ENCODE measurements around the gene THAP12. TPM values are rescaled to one million over a fixed set of nuclear protein-coding genes. Genes with fewer than 3 reads are reported as not detected.

Gene THAP12
- total RNA-seq, 6 experiments from 2014 or later: 11.5 to 15.8 (median 12.5) TPM

- no peaks in the 10 kb centered on the region for H3K9me3 ChIP-seq
- ATAC-seq: no peak
- WGBS (ENCODE audit: insufficient coverage, low coverage, low lambda C conversion rate, missing lambda C conversion rate): 71% methylated on average over 1 of the region's 1 CpG
Observed at GRCh38 chr11:76355172-76355571, 25.8 kb downstream of the THAP12 start.

GRCh38 chr11:76348348-76348747 is 32.6 kb downstream of the THAP12 start:
- 93% methylated on average over 3 of the region's 3 CpGs for WGBS (ENCODE audit: insufficient coverage, low coverage, low lambda C conversion rate, missing lambda C conversion rate)

More at GRCh38 chr11:76355172-76355571, 25.8 kb downstream of the THAP12 start:
- peaks cover 0 to 4% (median 0%) of the 10 kb centered on the region in 4 donors for H3K36me3 ChIP-seq
- no peaks in the 10 kb centered on the region for H3K4me1 ChIP-seq
- DNase-seq: no peak
- TF ChIP-seq CTCF (IDR thresholded peaks at IDR 0.05): no peak
- TF ChIP-seq POLR2A (IDR thresholded peaks at IDR 0.05): no peak
- H3K27ac ChIP-seq: no peak overlapping the region
- H3K27me3 ChIP-seq: no peaks in the 10 kb centered on the region
- H3K4me3 ChIP-seq: no peak overlapping the region
- intact Hi-C loops (cut with DNase I): no loop called here

GRCh38 chr11:76347466-76347865 is 33.5 kb downstream of the THAP12 start:
- no peak for TF ChIP-seq CTCF (IDR thresholded peaks at IDR 0.05)
- no peak for TF ChIP-seq POLR2A (IDR thresholded peaks at IDR 0.05)
- ATAC-seq (no peak), DNase-seq (no peak)
- Histone ChIP-seq H3K27me3 (no peaks in the 10 kb centered on the region), H3K36me3 (peaks cover 0 to 4% (median 0%) of the 10 kb centered on the region in 4 donors), H3K27ac (no peak overlapping the region), H3K4me3 (no peak overlapping the region), H3K4me1 (no peaks in the 10 kb centered on the region), H3K9me3 (no peaks in the 10 kb centered on the region)
- 68% methylated on average over 2 of the region's 2 CpGs for WGBS (ENCODE audit: insufficient coverage, low coverage, low lambda C conversion rate, missing lambda C conversion rate)
- intact Hi-C loops (cut with DNase I): no loop called here

More at GRCh38 chr11:76348348-76348747, 32.6 kb downstream of the THAP12 start:
- H3K9me3 ChIP-seq: no peaks in the 10 kb centered on the region
- H3K4me3 ChIP-seq: no peak overlapping the region
- H3K4me1 ChIP-seq: no peaks in the 10 kb centered on the region
- no peaks in the 10 kb centered on the region for H3K27me3 ChIP-seq
- DNase-seq: no peak
- TF ChIP-seq POLR2A (IDR thresholded peaks at IDR 0.05): no peak
- no peak for TF ChIP-seq CTCF (IDR thresholded peaks at IDR 0.05)
- ATAC-seq: no peak
- intact Hi-C loops (cut with DNase I): no loop called here
- H3K36me3 ChIP-seq: peaks cover 0 to 4% (median 0%) of the 10 kb centered on the region in 4 donors
- no peak overlapping the region for H3K27ac ChIP-seq

- Histone ChIP-seq H3K36me3 (no peaks in the 10 kb centered on the region), H3K9me3 (no peaks in the 10 kb centered on the region), H3K27me3 (no peaks in the 10 kb centered on the region), H3K27ac (no peak overlapping the region), H3K4me1 (no peaks in the 10 kb centered on the region), H3K4me3 (no peak overlapping the region)
- intact Hi-C loops (cut with DNase I): no loop called here
- DNase-seq (peak in 1 of 3 donors; percentile 30), ATAC-seq (peak; percentile 66 to 83 (median 72))
- 38% methylated on average over 2 of the region's 6 CpGs for WGBS (ENCODE audit: insufficient coverage, low coverage, low lambda C conversion rate, missing lambda C conversion rate)
- TF ChIP-seq CTCF (IDR thresholded peaks at IDR 0.05): no peak
- no peak for TF ChIP-seq POLR2A (IDR thresholded peaks at IDR 0.05)
Observed at GRCh38 chr11:76339221-76339620, 41.7 kb downstream of the THAP12 start.

GRCh38 chr11:76337923-76338322 is 43.0 kb downstream of the THAP12 start:
- ATAC-seq (no peak), DNase-seq (no peak)
- intact Hi-C loops (cut with DNase I): no loop called here
- no peaks in the 10 kb centered on the region for H3K36me3 ChIP-seq
- no peak overlapping the region for H3K4me3 ChIP-seq
- H3K27me3 ChIP-seq: no peaks in the 10 kb centered on the region
- no peaks in the 10 kb centered on the region for H3K9me3 ChIP-seq
- TF ChIP-seq POLR2A (IDR thresholded peaks at IDR 0.05): no peak
- no peak overlapping the region for H3K27ac ChIP-seq
- WGBS (ENCODE audit: insufficient coverage, low coverage, low lambda C conversion rate, missing lambda C conversion rate): 60% methylated on average over 2 of the region's 4 CpGs
- no peaks in the 10 kb centered on the region for H3K4me1 ChIP-seq

All from right lobe of liver (tissue), 6 donors.